NCI-H1417 treated with DMSO at 0.1 percent for 48 hours (cell line): ENCODE data around the gene HYAL4.

Experiments
- DNase-seq: peaks from one replicate; lab custom pipeline; 2025; lab: John Stamatoyannopoulos, UW

HYAL4 gene

GRCh38 chr7:123901101-123901500, 56.1 kb downstream of the HYAL4 start:
- DNase-seq = no peak

- DNase-seq = no peak
Measured at GRCh38 chr7:123905714-123906113, 60.7 kb downstream of the HYAL4 start.

DNA sequence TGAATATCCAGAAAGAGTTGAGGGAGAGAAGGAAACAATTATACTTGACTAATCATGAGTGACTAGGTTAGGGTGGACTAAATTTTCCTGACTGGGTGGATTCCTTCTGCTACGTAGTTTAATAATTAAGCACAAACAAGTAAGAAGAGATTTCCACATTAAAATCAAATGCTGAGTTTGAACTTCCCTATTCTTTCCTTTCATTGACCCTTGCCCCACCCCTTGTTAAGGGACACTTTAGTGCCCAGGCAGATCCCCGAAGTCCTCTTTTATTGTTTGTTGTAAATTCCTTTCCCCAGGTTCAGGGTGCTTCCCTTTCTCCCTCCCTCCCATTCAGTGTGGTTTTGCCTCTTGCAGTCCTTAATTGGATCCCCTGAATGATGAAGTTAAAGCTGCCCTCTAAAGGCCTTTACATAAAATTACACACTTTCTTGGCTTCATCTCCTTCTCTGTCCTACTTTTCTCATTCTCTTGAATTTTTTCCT, 71.3 kb downstream of the HYAL4 start:
- no peak for DNase-seq

- DNase-seq = no peak
Measured at GRCh38 chr7:123917878-123918277, 72.9 kb downstream of the HYAL4 start.

- no peak for DNase-seq
Measured at GRCh38 chr7:123918309-123918708, 73.3 kb downstream of the HYAL4 start.

DNA sequence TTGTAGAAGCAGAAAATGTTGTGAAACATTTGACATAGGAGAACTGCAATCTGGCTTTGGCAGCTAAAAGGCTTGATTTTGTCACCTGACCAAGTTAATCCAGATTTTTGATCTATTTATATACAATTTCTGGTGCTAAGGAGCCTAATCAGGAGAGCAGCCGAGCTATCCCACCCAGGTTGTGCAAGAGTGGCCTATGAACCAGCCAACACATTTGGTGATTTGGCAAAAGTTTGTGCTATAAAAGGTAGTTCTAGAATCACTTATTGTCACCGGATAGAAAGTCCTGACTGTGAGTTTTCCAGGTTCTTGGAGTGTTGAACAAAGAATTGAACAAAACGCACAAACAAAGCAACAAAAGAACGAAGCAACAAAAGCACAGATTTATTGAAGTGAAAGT, 78.6 kb downstream of the HYAL4 start:
- no peak for DNase-seq

- no peak for DNase-seq
Measured at GRCh38 chr7:123924941-123925340, 80.0 kb downstream of the HYAL4 start, which contains the start of gene SPAM1. Gene SPAM1, plus strand, starts transcription at chr7:123925241. Its CDS starts 28,330 bp downstream, at chr7:123953571.
